Measurements from ENCODE around the gene PRDM12. TPM values are rescaled to one million over a fixed set of nuclear protein-coding genes. Genes with fewer than 3 reads are reported as not detected.

PRDM12 gene
- not detected for total RNA-seq

- no peak for DNase-seq
Observed at GRCh38 chr9:130664251-130665028, at the start of gene PRDM12. TSS of gene PRDM12 (plus strand) at chr9:130664594. CDS start at chr9:130664654, 60 bp downstream.

- no peak for DNase-seq
Observed at GRCh38 chr9:130616451-130616850, 47.9 kb upstream of the PRDM12 start.

DNA sequence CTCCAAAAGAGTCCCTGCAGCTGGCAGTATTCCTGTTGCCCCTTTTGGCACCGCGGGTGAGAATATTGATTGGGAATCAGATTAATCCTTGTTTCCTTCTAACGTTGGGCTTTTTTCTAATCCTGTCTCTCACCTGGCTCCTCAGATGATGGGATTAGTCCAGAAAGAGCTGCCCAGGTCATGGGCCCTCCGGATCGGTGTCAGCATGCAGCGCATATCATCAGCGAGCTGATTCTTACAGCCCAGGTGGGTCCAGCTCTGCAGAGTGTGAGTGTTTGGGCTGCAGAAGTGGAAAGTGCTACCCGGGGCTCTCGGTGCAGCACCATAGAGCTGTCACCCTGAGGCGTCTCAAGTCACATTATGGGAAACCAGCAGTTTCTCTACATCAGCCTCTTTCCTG lies 40.9 kb upstream of the PRDM12 start:
- DNase-seq: no peak

DNA sequence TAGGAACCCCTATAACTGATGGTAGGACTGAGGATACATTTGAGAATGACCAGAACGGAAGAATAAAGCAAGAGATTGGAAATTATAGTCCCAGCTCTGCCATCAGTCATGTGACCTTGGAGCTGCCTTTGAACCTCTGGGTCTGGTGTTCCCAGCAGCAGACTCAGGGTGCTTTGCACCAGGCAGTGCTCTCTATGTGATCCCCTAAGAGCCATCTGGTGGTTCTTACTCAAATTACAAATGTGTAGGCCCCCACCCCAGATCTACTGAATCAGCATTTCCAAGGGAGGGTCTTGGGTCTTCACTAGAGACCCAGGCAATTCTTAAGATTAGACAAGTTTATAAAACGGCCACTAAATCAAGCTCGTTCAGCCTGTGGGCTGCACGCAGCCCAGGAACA lies 40.2 kb upstream of the PRDM12 start:
- no peak for DNase-seq

DNA sequence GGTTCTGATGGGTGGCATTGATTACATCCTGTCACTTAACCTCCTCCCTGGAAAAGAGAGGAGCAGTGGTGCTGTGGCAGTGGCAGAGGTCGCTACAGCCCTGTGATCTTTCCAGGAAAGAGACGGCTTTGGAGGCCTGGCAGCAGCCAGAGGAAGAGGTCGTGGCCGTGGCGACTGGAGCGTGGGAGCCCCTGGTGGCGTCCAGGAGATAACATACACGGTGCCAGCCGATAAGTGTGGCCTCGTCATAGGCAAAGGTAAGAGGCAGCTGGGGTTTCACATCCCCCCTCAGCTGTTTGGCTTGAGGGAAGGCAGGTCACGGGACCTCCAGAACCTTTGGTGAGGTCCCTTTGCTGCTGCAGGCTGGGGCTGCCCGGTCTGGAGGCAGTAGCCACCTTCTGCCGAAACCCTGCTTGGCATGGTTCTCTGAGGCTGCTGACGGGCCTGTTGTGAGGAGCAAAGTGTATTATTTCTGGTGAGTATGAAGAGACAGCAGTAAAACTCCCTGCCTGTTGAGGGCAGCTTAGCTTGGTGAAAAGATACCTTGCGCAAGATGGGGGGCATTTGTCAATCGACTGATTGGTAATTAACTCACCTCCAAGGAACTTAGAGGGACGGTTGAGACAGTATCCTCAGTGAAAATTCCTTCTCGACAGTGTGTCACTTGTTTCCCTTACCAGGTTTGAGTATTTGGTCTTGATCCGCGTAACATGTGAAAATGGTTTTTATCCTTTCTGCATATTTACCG lies 38.0 kb upstream of the PRDM12 start:
- DNase-seq: no peak

DNA sequence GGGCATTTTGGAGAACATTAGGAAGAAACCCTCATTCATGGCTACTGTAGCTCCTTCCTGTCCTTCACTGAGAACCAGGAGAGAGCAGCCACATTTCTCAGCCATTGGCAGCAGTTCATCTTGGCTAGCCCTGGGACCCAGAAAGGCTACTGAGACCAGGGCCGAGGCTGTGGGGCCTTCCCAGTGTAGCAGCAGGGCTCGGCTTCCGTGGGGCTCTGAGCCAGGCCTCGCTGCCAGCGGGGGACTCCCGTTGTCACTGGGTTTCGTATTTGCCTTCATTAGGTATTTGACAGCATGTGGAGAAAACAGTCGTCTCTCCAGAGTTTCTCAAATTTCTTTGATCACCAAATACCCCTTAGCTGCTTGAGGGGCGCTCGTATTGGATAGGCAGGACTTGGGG lies 37.3 kb upstream of the PRDM12 start:
- DNase-seq: no peak

DNA sequence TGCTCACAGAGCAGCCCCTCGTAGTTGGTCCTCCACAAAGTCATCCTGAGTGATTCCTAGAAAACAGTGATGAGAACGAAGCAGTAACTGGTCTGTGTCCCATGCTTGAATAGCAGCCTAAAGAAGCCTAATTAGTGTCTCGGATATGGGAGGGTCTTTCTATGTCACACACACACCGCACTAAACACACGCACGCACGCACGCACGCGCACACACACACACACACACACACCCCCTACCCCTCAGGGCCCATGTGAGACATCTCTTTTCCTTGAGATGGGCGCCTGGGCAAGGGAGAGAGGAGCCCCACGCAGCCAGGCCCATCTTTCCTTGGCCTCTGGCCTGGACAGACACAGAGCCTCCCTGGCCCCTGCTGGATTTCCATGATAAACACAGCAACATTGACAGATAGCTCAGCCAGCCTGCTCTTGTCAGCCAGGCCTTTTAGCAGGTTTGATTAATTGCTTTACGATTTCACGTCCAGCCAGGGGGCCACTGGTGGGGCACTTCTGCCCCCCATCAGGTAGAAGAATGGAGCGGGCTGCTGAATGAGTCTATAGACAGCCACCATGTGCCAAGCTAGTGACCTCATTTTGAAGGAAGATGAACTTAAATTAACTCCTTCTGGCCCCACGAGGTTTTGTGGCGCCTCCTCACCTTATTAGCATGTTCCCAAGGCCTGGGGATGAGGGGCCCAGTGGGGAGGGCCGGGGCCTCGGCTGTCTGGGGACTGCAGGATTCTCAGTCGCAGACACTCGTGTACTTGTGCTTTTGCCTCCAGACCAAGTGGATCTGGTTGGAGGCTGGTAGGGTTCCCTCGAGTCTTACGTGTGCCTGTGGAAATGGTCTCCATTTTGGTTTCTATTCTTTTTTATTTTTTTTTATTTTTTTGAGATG lies 36.2 kb upstream of the PRDM12 start:
- no peak for DNase-seq

DNA sequence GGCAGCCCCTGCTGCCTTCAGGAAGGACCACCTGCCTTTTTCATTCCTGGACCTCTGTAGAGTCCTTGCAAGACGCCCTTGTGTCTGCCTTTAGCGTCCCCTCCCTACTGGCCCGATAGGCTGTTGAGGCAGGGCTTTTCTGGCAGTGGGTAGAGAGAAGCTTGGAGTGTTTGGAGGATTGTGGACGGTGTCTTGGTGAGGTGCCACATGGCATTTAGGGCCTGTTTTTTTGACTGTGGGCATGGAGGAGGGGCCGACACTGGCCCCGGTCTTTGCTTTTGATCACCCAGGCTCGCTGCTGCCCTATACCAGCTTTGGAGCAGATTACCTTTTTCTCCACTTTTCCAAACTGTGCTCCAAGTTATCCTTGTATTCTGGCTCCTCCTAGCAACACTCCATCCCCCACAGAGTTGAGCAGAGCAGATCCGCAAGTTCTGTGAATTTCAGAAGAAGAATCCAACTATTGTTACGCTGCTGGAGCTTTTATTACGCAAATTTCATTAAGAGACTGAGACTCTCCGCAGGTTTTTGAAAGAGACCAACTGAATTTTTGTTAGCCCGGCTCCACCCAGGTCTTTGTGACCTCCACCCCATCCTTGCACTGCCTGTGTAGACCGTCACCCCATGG lies 34.8 kb upstream of the PRDM12 start:
- no peak for DNase-seq

DNA sequence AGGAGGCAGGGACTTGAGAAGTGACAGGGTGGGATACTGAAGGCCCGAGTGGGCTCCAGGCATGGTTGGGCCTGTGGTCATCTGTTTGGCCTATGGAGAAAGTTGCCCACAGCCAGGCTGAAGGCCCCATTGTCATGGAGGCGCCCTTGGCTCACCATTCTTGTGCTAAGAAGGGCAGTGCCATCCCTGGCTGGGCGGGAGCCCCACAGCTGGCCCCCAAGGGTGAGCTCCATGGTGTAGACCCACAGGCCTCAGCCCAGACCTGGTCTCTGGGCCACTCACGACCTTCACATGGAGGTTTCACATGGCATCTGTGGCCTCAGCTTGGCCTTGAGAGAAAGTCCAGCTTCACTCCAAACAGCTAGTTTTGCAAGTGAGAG lies 34.3 kb upstream of the PRDM12 start:
- DNase-seq: no peak

- no peak for DNase-seq
Observed at GRCh38 chr9:130630506-130631330, 33.7 kb upstream of the PRDM12 start.

DNA sequence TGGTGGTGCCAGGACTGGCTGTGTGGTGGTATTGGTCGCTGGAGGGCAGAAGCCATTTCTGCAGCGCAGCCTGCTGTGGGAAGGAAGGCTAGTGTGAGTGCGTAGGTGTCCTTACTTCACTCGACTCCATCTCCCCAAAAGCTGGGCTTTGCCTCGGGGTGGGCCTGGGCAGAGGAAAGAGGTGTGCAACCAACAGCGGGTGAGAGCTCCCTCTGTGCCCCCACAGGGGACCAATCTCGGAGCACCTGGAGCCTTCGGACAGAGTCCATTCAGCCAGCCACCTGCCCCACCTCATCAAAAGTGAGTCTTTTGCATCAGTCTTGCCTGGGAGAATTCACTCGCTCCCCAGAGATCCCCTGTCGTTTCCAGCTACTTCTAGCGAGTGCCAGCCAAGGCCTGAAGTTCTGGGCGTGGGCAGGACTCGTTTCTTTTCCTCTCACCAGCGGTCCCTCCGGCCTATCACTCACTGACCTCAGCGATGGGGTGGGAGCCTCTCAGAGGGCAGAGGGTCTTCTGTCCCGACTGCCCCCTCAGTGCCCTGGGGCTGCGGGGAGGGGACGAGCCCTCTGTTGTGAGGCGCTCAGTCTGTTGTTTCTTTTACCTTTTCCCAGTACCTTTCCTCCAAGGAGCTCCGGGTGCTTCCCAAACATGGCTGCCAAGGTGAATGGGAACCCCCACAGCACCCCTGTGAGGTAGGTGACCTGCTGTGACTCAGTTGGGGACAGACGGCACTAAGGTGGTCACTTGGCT lies 32.9 kb upstream of the PRDM12 start:
- no peak for DNase-seq

DNA sequence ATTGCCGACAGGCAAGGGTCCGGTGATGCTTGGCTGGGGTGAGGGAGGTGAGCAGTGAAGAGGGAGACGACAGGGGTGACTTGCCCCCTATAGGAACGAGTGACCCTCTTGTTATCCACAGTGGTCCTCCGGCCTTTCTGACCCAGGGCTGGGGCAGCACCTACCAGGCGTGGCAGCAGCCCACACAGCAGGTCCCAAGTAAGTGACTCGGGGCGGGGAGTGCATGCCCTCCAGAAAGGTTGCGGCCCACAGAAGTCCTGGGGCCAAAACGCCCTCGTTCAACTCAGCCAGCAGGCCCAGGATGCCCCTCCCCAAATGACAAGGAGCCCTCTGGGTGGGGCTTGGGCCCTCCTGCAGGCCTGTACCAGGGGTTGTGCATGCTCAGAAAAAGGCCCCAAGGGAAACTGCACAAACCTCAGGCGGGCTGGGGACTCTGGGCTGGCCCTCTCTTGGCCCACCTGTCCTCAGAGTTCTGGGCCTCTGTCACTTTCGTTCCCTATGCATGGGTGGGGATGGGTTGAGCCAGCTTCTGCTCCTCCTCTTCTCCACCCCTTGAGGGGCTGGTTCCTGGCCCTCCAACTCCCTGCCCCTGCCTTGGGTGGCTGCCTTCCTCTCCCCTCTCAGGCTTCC lies 32.2 kb upstream of the PRDM12 start:
- DNase-seq: no peak

DNA sequence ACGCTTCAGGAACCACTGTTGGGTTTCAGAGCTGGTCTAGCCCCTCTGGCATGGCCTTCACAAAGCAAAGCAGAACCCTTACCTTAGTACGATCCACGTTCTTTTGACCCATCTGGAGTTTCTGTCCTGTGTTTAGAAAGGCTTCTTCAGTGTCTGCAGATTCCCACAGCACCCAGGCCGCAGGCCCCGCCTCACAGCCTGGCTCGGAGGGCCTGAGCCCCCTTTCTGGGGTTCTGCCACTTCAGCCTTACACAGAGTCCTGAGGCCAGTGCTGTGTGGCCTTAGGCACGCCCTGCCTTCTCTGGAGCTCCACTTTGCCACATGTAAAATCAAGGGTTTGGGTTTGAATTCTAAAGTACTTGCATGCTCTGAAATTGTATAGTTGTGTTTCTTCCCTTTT lies 31.6 kb upstream of the PRDM12 start:
- DNase-seq: no peak

GRCh38 chr9:130633336-130634190 lies 30.8 kb upstream of the PRDM12 start:
- DNase-seq: no peak

GRCh38 chr9:130634191-130634768 lies 30.1 kb upstream of the PRDM12 start:
- no peak for DNase-seq

DNA sequence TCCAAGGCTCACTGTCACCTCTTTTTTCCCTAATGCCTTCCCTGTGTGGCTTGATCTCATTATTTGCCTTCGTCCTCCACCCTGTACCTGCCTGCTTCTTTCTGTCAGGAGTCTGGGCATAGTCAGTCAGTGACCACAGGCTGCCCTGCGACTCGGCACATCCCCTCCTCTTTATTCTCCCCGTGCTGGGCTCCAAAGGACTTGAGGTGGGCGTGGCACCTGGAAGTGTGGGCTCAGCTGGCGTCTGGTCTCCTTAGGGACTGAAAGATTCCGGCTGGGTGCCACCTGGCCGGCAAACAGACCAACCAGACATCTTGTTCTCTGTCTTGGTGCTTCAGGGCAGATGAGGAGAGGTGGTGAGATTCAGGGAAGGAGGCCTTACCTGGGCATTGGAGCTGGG lies 29.6 kb upstream of the PRDM12 start:
- DNase-seq: no peak

DNA sequence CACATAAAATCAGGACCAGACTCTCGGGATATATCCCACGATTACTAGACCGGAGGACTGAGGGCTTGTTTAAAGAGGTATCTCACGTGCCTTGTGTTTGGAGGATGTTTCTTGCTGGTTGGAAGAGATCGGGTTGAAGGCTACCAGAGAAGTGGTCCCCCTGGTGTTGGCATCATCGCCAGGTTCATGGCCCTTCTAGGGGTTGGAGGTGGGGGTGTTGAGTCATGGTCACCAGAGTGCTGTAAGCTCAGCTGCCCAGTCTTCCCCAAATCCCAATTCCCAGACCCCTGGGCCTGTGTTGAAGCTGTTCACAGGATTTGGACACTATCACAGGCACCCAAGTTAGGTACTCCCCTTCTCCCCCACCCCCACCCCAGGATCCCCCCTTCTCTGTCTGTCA lies 29.1 kb upstream of the PRDM12 start:
- no peak for DNase-seq

DNA sequence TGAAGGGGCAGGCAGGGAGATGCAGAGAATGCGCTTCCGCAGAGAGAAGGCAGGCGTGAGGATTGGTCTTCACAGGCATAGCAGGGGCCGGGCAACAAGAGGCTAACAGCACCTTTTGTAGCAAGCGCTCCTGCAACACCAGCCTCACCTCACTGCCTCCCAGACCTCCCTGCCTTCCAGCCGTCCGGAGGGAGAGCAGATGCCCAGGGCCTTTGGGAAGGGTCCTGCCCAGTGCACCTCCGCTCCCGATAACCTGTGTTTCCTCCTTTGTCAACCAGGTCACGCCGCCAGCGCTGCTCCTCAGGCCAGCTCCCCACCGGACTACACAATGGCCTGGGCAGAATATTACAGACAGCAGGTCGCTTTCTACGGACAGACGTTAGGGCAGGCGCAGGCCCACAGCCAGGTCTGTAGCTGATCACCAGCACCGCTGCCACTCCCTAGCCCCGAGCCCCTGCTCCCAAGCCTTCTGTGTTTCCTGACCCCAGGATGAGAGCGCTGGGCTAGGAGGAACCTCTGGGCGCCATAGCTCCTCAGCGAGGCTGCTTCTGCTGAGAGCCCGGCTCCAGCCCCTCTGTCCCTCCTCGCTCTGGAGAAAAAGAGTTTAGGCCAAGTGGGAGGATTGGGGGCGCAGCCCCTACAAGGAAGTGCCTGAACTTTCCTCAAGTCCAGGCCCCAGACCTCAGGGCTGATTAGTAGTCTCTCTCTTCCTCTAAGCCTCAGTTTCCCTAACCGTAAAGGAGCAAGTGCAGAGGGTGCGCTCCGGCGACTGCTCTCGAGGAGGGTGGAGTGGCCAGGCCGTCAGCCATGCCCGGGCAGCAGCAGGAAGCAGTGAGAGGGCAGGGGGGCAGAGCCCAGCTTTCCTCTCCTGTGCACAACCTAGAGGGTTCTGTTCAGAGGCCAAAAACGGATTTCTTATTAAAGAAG lies 28.4 kb upstream of the PRDM12 start:
- no peak for DNase-seq
